HG02678 (cell line): ENCODE data around the gene LMBR1.
"Not testable (repeated sequence)": the region's sequence is repeated elsewhere in the genome, so short reads cannot be mapped to it uniquely, and the experiment has no call there.

Experiments
- ATAC-seq: cut with Tn5 transposase; IDR thresholded peaks from one replicate; pipeline ENCODE4 v1.9.1; 2021; ENCODE audit warnings: mild to moderate bottlenecking, moderate library complexity; ENCODE audit not compliant: unreplicated experiment

LMBR1 gene

GRCh38 chr7:156892821-156893706 lies at the start of gene LMBR1:
Gene LMBR1, minus strand, starts transcription at chr7:156893183. Its CDS starts 190 bp downstream, at chr7:156892993.
- ATAC-seq: peak; percentile 82

GRCh38 chr7:156942708-156943090 lies 49.7 kb upstream of the LMBR1 start:
- ATAC-seq: no peak

GRCh38 chr7:156941393-156942182 lies 48.6 kb upstream of the LMBR1 start:
- no peak for ATAC-seq

- ATAC-seq: no peak
Observed at GRCh38 chr7:156940421-156941122, 47.6 kb upstream of the LMBR1 start.

GRCh38 chr7:156936766-156937165 lies 43.8 kb upstream of the LMBR1 start:
- not testable (repeated sequence) for ATAC-seq

- ATAC-seq: no peak
Observed at GRCh38 chr7:156935250-156935649, 42.3 kb upstream of the LMBR1 start.

GRCh38 chr7:156932006-156932405 lies 39.0 kb upstream of the LMBR1 start:
- no peak for ATAC-seq

GRCh38 chr7:156929789-156930539 lies 37.0 kb upstream of the LMBR1 start:
- ATAC-seq: no peak

GRCh38 chr7:156928406-156928747 lies 35.4 kb upstream of the LMBR1 start:
- ATAC-seq: no peak

- ATAC-seq: no peak
Observed at GRCh38 chr7:156927571-156928405, 34.8 kb upstream of the LMBR1 start.

- ATAC-seq: not testable (repeated sequence)
Observed at GRCh38 chr7:156925821-156926220, 32.8 kb upstream of the LMBR1 start.

GRCh38 chr7:156922304-156922703 lies 29.3 kb upstream of the LMBR1 start:
- ATAC-seq: not testable (repeated sequence)

- not testable (repeated sequence) for ATAC-seq
Observed at GRCh38 chr7:156920487-156921373, 27.7 kb upstream of the LMBR1 start.

GRCh38 chr7:156920076-156920475 lies 27.1 kb upstream of the LMBR1 start:
- ATAC-seq: no peak

- ATAC-seq: no peak
Observed at GRCh38 chr7:156919132-156919713, 26.2 kb upstream of the LMBR1 start.

GRCh38 chr7:156918635-156919034 lies 25.7 kb upstream of the LMBR1 start:
- peak; percentile 28 for ATAC-seq

GRCh38 chr7:156909574-156910252 lies 16.7 kb upstream of the LMBR1 start:
- ATAC-seq: not testable (repeated sequence)

GRCh38 chr7:156907656-156908055 lies 14.7 kb upstream of the LMBR1 start:
- no peak for ATAC-seq
